Spleen (tissue), 11 donors: ENCODE measurements around the gene ZNF638. TPM values are rescaled to one million over a fixed set of nuclear protein-coding genes. Genes with fewer than 3 reads are reported as not detected.

Source experiments
- DNase-seq: peaks from one replicate; pipeline ENCODE4 v3.0.0-alpha.2; 2020
- H3K27ac ChIP-seq, 8 donors: fragments of 200-600 bp; sonication (generic) in 7 of 8; 1 replicate in 4 of 8; 2 replicates in 4 of 8; pipeline versions ENCODE4 v1.5.0 to v1.8.0; 2016 to 2021; ENCODE audit warnings: inconsistent platforms in 4 of 8, mild to moderate bottlenecking in 4 of 8, moderate library complexity in 1 of 8
- H3K27me3 ChIP-seq, 7 donors: fragments of 200-600 bp; sonication (generic) in 6 of 7; replicated peaks in 1 of 7; 1 replicate in 4 of 7; 2 replicates in 3 of 7; pipeline versions ENCODE4 v1.5.0 to v1.8.0; 2016 to 2021; ENCODE audit warnings: inconsistent platforms in 3 of 7, mild to moderate bottlenecking in 1 of 7
- H3K36me3 ChIP-seq, 6 donors: fragments of 200-600 bp; sonication (generic) in 5 of 6; 1 replicate in 4 of 6; 2 replicates in 2 of 6; pipeline versions ENCODE4 v1.5.0 to v1.8.0; 2016 to 2021; ENCODE audit warnings: inconsistent platforms in 2 of 6
- H3K4me1 ChIP-seq, 6 donors: fragments of 200-600 bp; sonication (generic) in 5 of 6; 1 replicate in 3 of 6; 2 replicates in 3 of 6; pipeline versions ENCODE4 v1.5.0 to v1.8.0; 2016 to 2021; ENCODE audit warnings: inconsistent platforms in 3 of 6
- H3K4me3 ChIP-seq, 8 donors: fragments of 200-600 bp; sonication (generic) in 7 of 8; 1 replicate in 4 of 8; 2 replicates in 4 of 8; pipeline versions ENCODE4 v1.5.0 to v1.8.0; 2016 to 2021; ENCODE audit warnings: inconsistent platforms in 4 of 8, mild to moderate bottlenecking in 4 of 8, moderate library complexity in 2 of 8
- H3K9me3 ChIP-seq, 8 donors: fragments of 200-600 bp; sonication (generic) in 7 of 8; 1 replicate in 4 of 8; 2 replicates in 4 of 8; pipeline versions ENCODE4 v1.5.0 to v1.8.0; 2016 to 2021; ENCODE audit warnings: inconsistent platforms in 4 of 8
- CTCF ChIP-seq, 11 experiments: fragments of 200-600 bp in 7 of 11; fragments of 450-650 bp in 4 of 11; sonication (generic) in 4 of 11; IDR thresholded peaks in 8 of 11; conservative IDR thresholded peaks in 3 of 11; 1 replicate in 7 of 11; 2 replicates in 4 of 11; pipeline versions ENCODE4 v1.4.0 to v1.8.0; 2016 to 2021; ENCODE audit warnings: antibody characterized with exemption in 11 of 11, inconsistent platforms in 4 of 11, mild to moderate bottlenecking in 1 of 11
- POLR2A ChIP-seq, 3 donors: fragments of 450-650 bp; IDR thresholded peaks; one replicate each; pipeline ENCODE4 v1.5.1; 2017; ENCODE audit warnings: antibody characterized with exemption in 3 of 3, mild to moderate bottlenecking in 1 of 3
- POLR2AphosphoS5 ChIP-seq, 3 donors: sonication (generic); formaldehyde crosslinking; IDR thresholded peaks; one replicate each; pipeline ENCODE4 v1.5.1; 2017; ENCODE audit warnings: antibody characterized with exemption in 3 of 3
- whole genome bisulfite sequencing, 5 donors: extraction: QIAGEN DNeasy Blood & Tissue Kit in 3 of 5; methylation state at CpG; one replicate each; pipeline versions ENCODE4 v1.1.5 to v1.1.7; 2013 to 2018; 5-methylcytosine and 5-hydroxymethylcytosine counted together
- intact Hi-C: fragments of 100-400 bp; cut with DNase I; formaldehyde crosslinking; loops from one replicate; pipeline ENCODE4 v1.15.0; 2023; ENCODE audit warnings: low total_unique reads
- polyA plus RNA-seq, 3 donors: library from polyadenylated mRNA; stranded (reverse); fragments of 200-250 nt; gene quantifications; one replicate each; pipeline ENCODE4 v1.2.1, GENCODE V29; 2013
- total RNA-seq, 7 donors: library from RNA; depleted of rRNA in 3 of 7; stranded (reverse); fragments of >200 nt in 3 of 7; fragmentation: NEBNext Ultra II Directional in 4 of 7; extraction: Animal tissue kit (Norgen Biotek cat#: 25700) in 4 of 7; gene quantifications; one replicate each; pipeline versions ENCODE4 v1.1.0 to v1.2.1, GENCODE V29; 2016 to 2021
- donor health status: healthy with polysubstance abuse.
- donor health status: DM: no; HTN: no; CAD: no; lungs with moderate emphysema.
- donor health status: DM: no; HTN: no; CAD: no.
- donor health status: Bipolar disorder and iron deficiency.
- donor health status: healthy.
- donor health status: DM: no; HTN: no; CAD: no.
- donor health status: DM: yes; HTN: yes; CAD: no.

Gene ZNF638
- total and polyA plus RNA-seq, 10 donors = 80.7 to 310 (median 158) TPM

GRCh38 chr2:71455741-71456569, 124.4 kb downstream of the ZNF638 start:
- Histone ChIP-seq H3K27me3 (peaks cover 0 to 35% (median 9%) of the 10 kb centered on the region in 7 donors), H3K4me3 (peak overlapping the region in 6 of 8 donors; percentile 1 to 76 (median 56)), H3K27ac (peak overlapping the region in 4 of 8 donors; percentile 43 to 95 (median 90)), H3K36me3 (peaks cover 0 to 35% (median 0%) of the 10 kb centered on the region in 6 donors), H3K9me3 (no peaks in the 10 kb centered on the region), H3K4me1 (peaks cover 29 to 95% (median 60%) of the 10 kb centered on the region in 6 donors)
- no peak for TF ChIP-seq POLR2A (IDR thresholded peaks at IDR 0.05)
- no peak for TF ChIP-seq CTCF (IDR thresholded peaks at IDR 0.05 in 8 of 11, conservative IDR thresholded peaks at IDR 0.05 in 3 of 11)
- no peak for TF ChIP-seq POLR2AphosphoS5 (IDR thresholded peaks at IDR 0.05)
- 37 to 64% (median 50%) methylated on average over 5 to 6 of the region's 6 CpGs for WGBS, 5 donors
- intact Hi-C loops = no loop called here
- no peak for DNase-seq

- H3K4me1 ChIP-seq = peaks cover 29 to 93% (median 60%) of the 10 kb centered on the region in 6 donors
- intact Hi-C loops = no loop called here
- DNase-seq = no peak
- peak overlapping the region in 2 of 8 donors; percentile 58 to 76 for H3K4me3 ChIP-seq
- H3K36me3 ChIP-seq = peaks cover 0 to 35% (median 0%) of the 10 kb centered on the region in 6 donors
- TF ChIP-seq CTCF (IDR thresholded peaks at IDR 0.05 in 8 of 11, conservative IDR thresholded peaks at IDR 0.05 in 3 of 11) (no peak), POLR2A (IDR thresholded peaks at IDR 0.05) (no peak), POLR2AphosphoS5 (IDR thresholded peaks at IDR 0.05) (no peak)
- 56 to 89% (median 76%) methylated on average over 1 of the region's 1 CpG for WGBS, 5 donors
- H3K27ac ChIP-seq = peak overlapping the region in 3 of 8 donors; percentile 43 to 95 (median 92)
- H3K9me3 ChIP-seq = no peaks in the 10 kb centered on the region
- peaks cover 0 to 35% (median 9%) of the 10 kb centered on the region in 7 donors for H3K27me3 ChIP-seq
Measured at GRCh38 chr2:71456617-71457016, 125.0 kb downstream of the ZNF638 start.

GRCh38 chr2:71457123-71457915, 125.7 kb downstream of the ZNF638 start:
- WGBS, 5 donors = 82 to 97% (median 92%) methylated on average over 9 of the region's 9 CpGs
- intact Hi-C loops = no loop called here
- Histone ChIP-seq H3K27ac (peak overlapping the region in 1 of 8 donors; percentile 11), H3K27me3 (peaks cover 0 to 35% (median 9%) of the 10 kb centered on the region in 7 donors), H3K9me3 (peaks cover 0 to 4% (median 0%) of the 10 kb centered on the region in 8 donors), H3K4me3 (no peak overlapping the region), H3K4me1 (peaks cover 23 to 89% (median 55%) of the 10 kb centered on the region in 6 donors), H3K36me3 (peaks cover 0 to 39% (median 0%) of the 10 kb centered on the region in 6 donors)
- TF ChIP-seq POLR2AphosphoS5 (IDR thresholded peaks at IDR 0.05) (no peak), CTCF (IDR thresholded peaks at IDR 0.05 in 8 of 11, conservative IDR thresholded peaks at IDR 0.05 in 3 of 11) (no peak), POLR2A (IDR thresholded peaks at IDR 0.05) (no peak)
- no peak for DNase-seq
